H1 (cell line): ENCODE measurements around the gene CP.

Source experiments
- ASH2L ChIP-seq: fragments of 200-600, 300-600 bp; sonication (generic); IDR thresholded peaks from one replicate; pipeline ENCODE4 v1.7.1; 2017; ENCODE audit warnings: low read length
- BACH1 ChIP-seq: IDR thresholded peaks from 2 replicates; pipeline ENCODE4 v1.6.1; 2012; ENCODE audit warnings: low read length, improper control_type of control experiment
- CTCF ChIP-seq, 3 experiments: IDR thresholded peaks; 1 replicate in 2 of 3; 2 replicates in 1 of 3; pipeline versions ENCODE4 v1.5.1 to v1.6.1; 2011; ENCODE audit warnings: low read length in 3 of 3, mild to moderate bottlenecking in 3 of 3, inconsistent platforms in 2 of 3, low read depth in 1 of 3, moderate library complexity in 1 of 3; ENCODE audit not compliant: insufficient read depth in 1 of 3; ENCODE audit errors: control extremely low read depth in 1 of 3
- EP300 ChIP-seq, 2 experiments: IDR thresholded peaks; 1 replicate in 1 of 2; 2 replicates in 1 of 2; pipeline ENCODE4 v1.6.1; 2011 to 2012; ENCODE audit warnings: low read depth in 2 of 2, low read length in 2 of 2, mild to moderate bottlenecking in 2 of 2, borderline replicate concordance in 1 of 2, inconsistent platforms in 1 of 2, moderate library complexity in 1 of 2
- JUND ChIP-seq: IDR thresholded peaks from 2 replicates; pipeline ENCODE4 v1.6.1; 2011; ENCODE audit warnings: mild to moderate bottlenecking, improper control_type of control experiment, low read length
- KDM5A ChIP-seq: fragments of 200-600 bp; IDR thresholded peaks from 2 replicates; pipeline ENCODE4 v1.7.1; 2012; ENCODE audit warnings: mild to moderate bottlenecking, low read length, inconsistent platforms, mixed read lengths
- POLR2A ChIP-seq, 2 experiments: IDR thresholded peaks; 1 replicate in 1 of 2; 2 replicates in 1 of 2; pipeline ENCODE4 v1.6.1; 2011; ENCODE audit warnings: low read depth in 2 of 2, low read length in 2 of 2, mild to moderate bottlenecking in 2 of 2; ENCODE audit errors: control extremely low read depth in 1 of 2
- POLR2AphosphoS5 ChIP-seq: IDR thresholded peaks from 2 replicates; pipeline ENCODE4 v1.6.1; 2011; ENCODE audit warnings: low read depth, low read length
- RAD21 ChIP-seq, 2 experiments: IDR thresholded peaks in 1 of 2; conservative IDR thresholded peaks in 1 of 2; 2 replicates each; pipeline ENCODE4 v1.6.1; 2011; ENCODE audit warnings: low read depth in 2 of 2, low read length in 2 of 2, improper control_type of control experiment in 1 of 2, inconsistent platforms in 1 of 2, mild to moderate bottlenecking in 1 of 2, moderate library complexity in 1 of 2
- SP4 ChIP-seq: IDR thresholded peaks from 2 replicates; pipeline ENCODE4 v1.6.1; 2012; ENCODE audit warnings: low read length, inconsistent platforms
- TAF1 ChIP-seq: IDR thresholded peaks from 2 replicates; pipeline ENCODE4 v1.6.1; 2011; ENCODE audit warnings: mild to moderate bottlenecking, low read depth, low read length
- ZNF274 ChIP-seq: IDR thresholded peaks from 2 replicates; pipeline ENCODE4 v1.7.0; 2012; ENCODE audit warnings: low read length, borderline replicate concordance; ENCODE audit errors: extremely low read depth

- TF ChIP-seq CTCF (IDR thresholded peaks at IDR 0.05; ENCODE audit: control extremely low read depth in 1 of 3, insufficient read depth in 1 of 3, low read depth in 1 of 3, low read length in 3 of 3) (no peak), POLR2A (IDR thresholded peaks at IDR 0.05; ENCODE audit: control extremely low read depth in 1 of 2, low read depth in 2 of 2, low read length in 2 of 2) (no peak), KDM5A (no peak), RAD21 (IDR thresholded peaks at IDR 0.05 in 1 of 2, conservative IDR thresholded peaks at IDR 0.05 in 1 of 2; ENCODE audit: low read depth in 2 of 2, low read length in 2 of 2) (no peak), ZNF274 (no peak), POLR2AphosphoS5 (no peak), TAF1 (no peak), EP300 (IDR thresholded peaks at IDR 0.05; ENCODE audit: borderline replicate concordance in 1 of 2, low read depth in 2 of 2, low read length in 2 of 2) (no peak), SP4 (no peak), JUND (no peak), BACH1 (no peak), ASH2L (no peak)
Observed at GRCh38 chr3:149217347-149217746, 4.3 kb downstream of the CP start.
